BLaER1 treated with 17β-estradiol and CSF1 and Interleukin-3, amounts not matched to agents 10 nM and 100 nM (cell line): ENCODE results near the gene NEK2.
"Not testable (repeated sequence)": the region's sequence is repeated elsewhere in the genome, so short reads cannot be mapped to it uniquely, and the experiment has no call there.

Experiments used
- H3K27ac ChIP-seq, 11 experiments: shearing (Covaris generic); formaldehyde crosslinking; 2 replicates each; pipeline ENCODE4 v1.8.1; 2022
- H3K27me3 ChIP-seq, 11 experiments: shearing (Covaris generic); formaldehyde crosslinking; 2 replicates each; pipeline ENCODE4 v1.8.1; 2022
- H3K36me3 ChIP-seq, 11 experiments: shearing (Covaris generic); formaldehyde crosslinking; 2 replicates each; pipeline ENCODE4 v1.8.1; 2022
- H3K4me1 ChIP-seq, 10 experiments: shearing (Covaris generic); formaldehyde crosslinking; 2 replicates each; pipeline ENCODE4 v1.8.1; 2022
- H3K4me2 ChIP-seq, 11 experiments: shearing (Covaris generic); formaldehyde crosslinking; 2 replicates each; pipeline ENCODE4 v1.8.1; 2022
- H3K4me3 ChIP-seq, 10 experiments: shearing (Covaris generic); formaldehyde crosslinking; 2 replicates each; pipeline ENCODE4 v1.8.1; 2022
- H3K9ac ChIP-seq, 11 experiments: shearing (Covaris generic); formaldehyde crosslinking; 2 replicates each; pipeline ENCODE4 v1.8.1; 2022
- H3K9me3 ChIP-seq, 11 experiments: shearing (Covaris generic); formaldehyde crosslinking; replicated peaks in 1 of 11; 2 replicates each; pipeline ENCODE4 v1.8.1; 2022
- H4K20me1 ChIP-seq, 11 experiments: shearing (Covaris generic); formaldehyde crosslinking; 2 replicates each; pipeline ENCODE4 v1.8.1; 2022
- Cebpa-rat ChIP-seq, 11 experiments: shearing (Covaris generic); IDR thresholded peaks; 2 replicates each; pipeline ENCODE4 v1.8.1; 2022

The NEK2 gene

DNA sequence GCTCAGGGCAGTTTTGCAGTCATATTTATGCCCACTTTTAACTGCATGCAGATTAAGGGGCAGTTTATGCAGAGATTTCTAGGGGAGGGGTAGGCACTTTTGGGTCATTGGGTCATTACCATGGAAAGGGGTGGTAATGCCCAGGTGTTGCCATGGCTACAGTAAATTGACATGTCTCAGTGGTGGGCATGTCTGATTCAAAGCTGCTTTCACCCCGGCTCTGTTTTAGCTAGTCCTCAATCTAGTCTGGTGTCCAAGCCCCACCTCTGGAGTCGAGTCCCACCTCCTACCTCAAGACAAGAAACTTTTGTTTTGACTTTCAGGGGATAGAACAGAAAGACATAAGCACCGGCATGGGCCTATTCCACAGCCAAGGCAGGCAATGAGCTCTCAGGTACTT, 8.9 kb upstream of the NEK2 start:
- no peaks in the 10 kb centered on the region for H3K36me3 ChIP-seq
- no peak for TF ChIP-seq Cebpa-rat (IDR thresholded peaks at IDR 0.05)
- no peak overlapping the region for H3K4me3 ChIP-seq
- H3K4me1 ChIP-seq = peaks cover 4 to 14% (median 7%) of the 10 kb centered on the region in 10 experiments; a peak in 17 of 20 replicates
- no peak overlapping the region for H3K4me2 ChIP-seq
- H3K27ac ChIP-seq = no peak overlapping the region
- H4K20me1 ChIP-seq = no peaks in the 10 kb centered on the region
- H3K27me3 ChIP-seq = no peaks in the 10 kb centered on the region
- no peak overlapping the region for H3K9ac ChIP-seq
- H3K9me3 ChIP-seq = no peaks in the 10 kb centered on the region

DNA sequence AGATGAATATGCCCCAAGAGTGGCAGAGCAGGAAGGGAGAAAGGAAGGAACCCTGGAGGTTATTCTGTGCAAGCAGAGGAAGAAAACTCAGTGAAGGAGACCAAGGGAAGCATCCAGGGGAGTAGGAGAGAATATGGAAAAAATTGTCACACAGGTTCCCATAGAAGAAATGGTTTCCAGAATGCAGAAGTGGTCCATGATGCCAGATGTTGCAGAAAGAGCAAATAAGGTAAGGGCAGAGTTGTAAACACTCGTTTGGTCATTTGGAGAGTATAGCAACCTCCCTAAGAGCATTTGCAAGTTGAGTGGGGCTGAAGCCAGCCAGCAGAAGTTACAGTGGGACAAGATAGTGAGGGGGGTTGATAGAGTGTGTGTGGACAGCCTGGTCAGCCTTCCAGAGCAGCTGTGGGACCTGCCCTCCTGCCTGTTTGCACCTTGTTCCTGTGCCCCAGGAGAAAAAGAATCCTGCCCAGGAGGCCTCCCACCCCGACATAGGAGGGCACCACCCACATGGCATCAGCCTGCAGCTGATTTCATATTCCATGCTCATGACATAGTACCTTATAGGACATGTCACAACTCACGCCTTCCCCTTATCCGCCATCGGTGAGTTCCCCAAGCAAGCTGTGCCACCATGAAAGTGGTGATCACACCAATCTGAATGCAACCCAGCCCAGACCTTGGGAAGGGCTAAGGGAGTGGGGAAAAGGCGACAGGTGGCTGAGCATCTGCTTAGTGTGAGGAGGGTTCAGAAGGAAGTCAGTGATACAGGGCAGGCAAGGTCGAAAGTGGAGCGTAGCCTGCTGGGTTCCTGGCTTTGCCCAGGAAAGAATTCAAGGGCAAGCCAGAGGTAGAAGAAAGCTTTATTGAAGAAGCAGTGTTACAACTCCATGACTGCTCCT, 8.2 kb upstream of the NEK2 start:
- H3K36me3 ChIP-seq = no peaks in the 10 kb centered on the region
- no peak for TF ChIP-seq Cebpa-rat (IDR thresholded peaks at IDR 0.05)
- no peak overlapping the region for H3K4me3 ChIP-seq

DNA sequence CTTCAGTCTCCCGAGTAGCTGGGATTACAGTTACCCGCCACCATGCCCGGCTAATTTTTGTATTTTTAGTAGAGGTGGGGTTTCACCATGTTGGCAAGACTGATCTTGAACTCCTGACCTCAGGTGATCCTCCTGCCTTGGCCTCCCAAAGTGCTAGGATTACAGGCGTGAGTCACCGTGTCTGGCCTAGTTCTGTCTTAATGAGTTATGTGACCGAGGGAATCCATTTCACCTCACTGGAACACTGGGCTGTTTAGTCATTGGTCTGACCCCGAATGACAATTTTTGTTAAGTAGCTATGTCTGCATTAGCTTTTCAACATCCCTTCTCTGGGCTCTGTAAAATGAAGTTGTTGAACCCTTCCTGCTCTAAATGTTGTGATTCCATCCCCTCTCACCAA, 6.8 kb upstream of the NEK2 start:
- H3K27ac ChIP-seq, H3K27me3 ChIP-seq, H3K9me3 ChIP-seq, H3K36me3 ChIP-seq, H3K4me3 ChIP-seq, H4K20me1 ChIP-seq, H3K9ac ChIP-seq, H3K4me2 ChIP-seq: not testable (repeated sequence)
- H3K4me1 ChIP-seq = peaks cover 4 to 18% (median 10%) of the 10 kb centered on the region in 10 experiments; a peak in 17 of 20 replicates

More for the DNA sequence above, 8.2 kb upstream of the NEK2 start:
- no peaks in the 10 kb centered on the region for H4K20me1 ChIP-seq
- H3K27me3 ChIP-seq = no peaks in the 10 kb centered on the region
- H3K4me2 ChIP-seq = no peak overlapping the region
- no peaks in the 10 kb centered on the region for H3K9me3 ChIP-seq
- no peak overlapping the region for H3K27ac ChIP-seq
- peaks cover 4 to 14% (median 7%) of the 10 kb centered on the region in 10 experiments; a peak in 17 of 20 replicates for H3K4me1 ChIP-seq
- no peak overlapping the region for H3K9ac ChIP-seq

DNA sequence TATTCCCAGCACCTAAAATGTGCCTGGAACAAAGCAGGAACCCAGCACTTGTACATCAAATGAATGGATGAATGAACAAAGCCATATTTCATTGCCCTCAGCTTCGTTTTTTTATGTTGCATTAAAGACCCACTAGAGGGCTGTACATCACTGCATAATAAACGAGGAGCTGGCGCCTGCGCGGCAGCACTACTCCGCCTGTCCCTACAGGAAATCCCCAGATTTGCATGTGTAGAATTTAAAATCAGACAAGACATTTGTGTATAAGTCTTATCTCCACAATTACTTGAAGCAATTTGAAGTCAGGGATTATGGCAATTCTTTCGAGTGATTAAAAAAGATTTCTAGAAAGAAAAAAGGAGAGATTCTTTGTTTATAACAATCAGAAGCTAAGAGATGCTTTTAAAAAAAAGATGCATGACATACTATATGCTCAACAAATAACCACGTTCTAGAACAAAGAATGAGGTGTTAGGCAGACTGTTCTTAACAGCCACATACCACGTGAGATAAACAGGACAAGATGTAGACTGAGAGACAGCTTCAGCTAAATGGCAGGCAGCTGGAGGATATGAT, 5.4 kb upstream of the NEK2 start:
- H3K4me2 ChIP-seq = peak overlapping the region in 2 of 11 experiments; percentile 6 to 26; a peak in 1 of 22 replicates

DNA sequence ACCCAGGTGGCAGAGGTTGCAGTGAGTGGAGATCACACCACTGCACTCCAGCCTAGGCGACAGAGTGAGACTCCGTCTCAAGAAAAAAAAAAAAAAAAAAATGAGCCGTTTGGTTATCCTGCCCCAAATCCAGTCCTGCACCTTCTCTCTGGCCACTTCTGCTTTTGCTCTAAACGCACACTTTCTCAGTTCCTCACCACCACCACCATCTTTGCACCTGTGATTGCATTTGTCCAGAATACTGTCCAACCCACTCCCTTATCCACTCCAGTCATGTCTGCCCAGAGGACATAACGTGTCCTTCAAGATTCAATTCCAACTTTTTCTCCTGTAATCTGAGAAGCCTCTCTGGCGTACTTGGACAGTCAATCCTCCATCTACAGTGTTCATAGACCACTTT, 2.2 kb upstream of the NEK2 start:
- Histone ChIP-seq H3K4me1 (peaks cover 13 to 50% (median 31%) of the 10 kb centered on the region in 10 experiments), H3K9me3 (no peaks in the 10 kb centered on the region), H4K20me1 (no peaks in the 10 kb centered on the region), H3K4me3 (no peak overlapping the region), H3K9ac (no peak overlapping the region), H3K27ac (no peak overlapping the region), H3K27me3 (no peaks in the 10 kb centered on the region), H3K36me3 (peaks cover 0 to 14% (median 10%) of the 10 kb centered on the region in 11 experiments; a peak in 14 of 22 replicates), H3K4me2 (no peak overlapping the region)
- TF ChIP-seq Cebpa-rat (IDR thresholded peaks at IDR 0.05) = no peak

More for the DNA sequence above, 5.4 kb upstream of the NEK2 start:
- Histone ChIP-seq H3K4me1 (peaks cover 4 to 23% (median 13%) of the 10 kb centered on the region in 10 experiments; a peak in 19 of 20 replicates), H3K27me3 (no peaks in the 10 kb centered on the region), H3K4me3 (no peak overlapping the region), H3K9me3 (no peaks in the 10 kb centered on the region), H3K36me3 (no peaks in the 10 kb centered on the region), H4K20me1 (no peaks in the 10 kb centered on the region), H3K27ac (0 out of 22 replicates have a peak overlapping the region, but pooled peaks of 1 of the 11 experiments have one; percentile 21), H3K9ac (0 out of 22 replicates have a peak overlapping the region, but pooled peaks of 1 of the 11 experiments have one; percentile 27)
- TF ChIP-seq Cebpa-rat (IDR thresholded peaks at IDR 0.05) = no peak

DNA sequence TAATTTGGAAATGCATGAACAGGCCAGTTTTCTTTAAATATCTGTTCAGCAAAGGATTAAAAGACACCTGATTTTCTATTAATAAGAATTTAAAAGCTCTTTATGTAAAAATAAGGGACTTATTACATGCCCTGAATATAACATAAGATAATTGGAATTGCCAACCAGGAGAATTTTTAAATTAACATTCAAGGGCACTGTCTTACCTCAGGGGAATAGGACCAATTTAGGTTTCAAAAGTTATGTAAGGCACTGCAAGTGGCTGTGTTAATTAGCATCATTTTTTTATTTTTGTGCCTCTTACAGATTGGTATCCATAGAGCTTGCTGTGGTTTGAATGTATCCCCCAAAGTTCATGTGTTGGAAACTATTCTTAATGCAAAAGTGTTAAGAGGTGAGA, 1.3 kb upstream of the NEK2 start:
- no peak overlapping the region for H3K4me2 ChIP-seq
- peaks cover 0 to 19% (median 14%) of the 10 kb centered on the region in 11 experiments; a peak in 14 of 22 replicates for H3K36me3 ChIP-seq
- no peak overlapping the region for H3K9ac ChIP-seq
- H4K20me1 ChIP-seq = no peaks in the 10 kb centered on the region
- H3K27ac ChIP-seq = no peak overlapping the region
- H3K9me3 ChIP-seq = no peaks in the 10 kb centered on the region
- no peak for TF ChIP-seq Cebpa-rat (IDR thresholded peaks at IDR 0.05)
- H3K4me3 ChIP-seq = no peak overlapping the region
- peaks cover 13 to 55% (median 34%) of the 10 kb centered on the region in 10 experiments for H3K4me1 ChIP-seq
- no peaks in the 10 kb centered on the region for H3K27me3 ChIP-seq

DNA sequence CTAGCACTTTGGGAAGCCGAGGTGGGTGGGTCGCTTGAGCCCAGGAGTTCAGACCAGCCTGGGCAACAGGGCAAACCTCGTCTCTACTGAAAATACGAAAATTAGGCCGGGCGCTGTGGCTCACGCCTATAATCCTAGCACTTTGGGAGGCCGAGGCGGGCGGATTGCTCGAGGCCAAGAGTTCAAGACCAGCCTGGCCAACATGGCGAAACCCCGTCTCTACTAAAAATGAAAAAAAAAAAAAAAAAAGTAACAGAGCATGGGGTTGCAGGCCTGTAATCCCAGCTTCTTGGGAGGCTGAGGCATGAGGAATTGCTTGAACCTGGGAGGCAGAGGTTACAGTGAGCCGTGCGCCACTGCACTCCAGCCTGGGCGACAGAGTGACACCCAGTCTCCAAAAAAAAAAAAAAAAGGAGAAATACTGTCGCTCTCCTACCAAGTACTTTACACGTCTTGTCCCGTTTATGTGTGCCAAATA, 724 bp upstream of the NEK2 start:
- H3K9me3 ChIP-seq = no peaks in the 10 kb centered on the region
- peak overlapping the region; percentile 72 to 90 (median 81) for H3K4me3 ChIP-seq
- H3K9ac ChIP-seq = peak overlapping the region in 9 of 11 experiments; percentile 75 to 85 (median 84); a peak in 13 of 22 replicates
- no peak for TF ChIP-seq Cebpa-rat (IDR thresholded peaks at IDR 0.05)
- no peaks in the 10 kb centered on the region for H4K20me1 ChIP-seq
- peaks cover 12 to 55% (median 33%) of the 10 kb centered on the region in 10 experiments for H3K4me1 ChIP-seq
- H3K4me2 ChIP-seq = peak overlapping the region; percentile 80 to 97 (median 91)
- H3K27ac ChIP-seq = peak overlapping the region in 5 of 11 experiments; percentile 30 to 84 (median 79); a peak in 8 of 22 replicates
- no peaks in the 10 kb centered on the region for H3K27me3 ChIP-seq
- peaks cover 0 to 23% (median 18%) of the 10 kb centered on the region in 11 experiments; a peak in 17 of 22 replicates for H3K36me3 ChIP-seq

DNA sequence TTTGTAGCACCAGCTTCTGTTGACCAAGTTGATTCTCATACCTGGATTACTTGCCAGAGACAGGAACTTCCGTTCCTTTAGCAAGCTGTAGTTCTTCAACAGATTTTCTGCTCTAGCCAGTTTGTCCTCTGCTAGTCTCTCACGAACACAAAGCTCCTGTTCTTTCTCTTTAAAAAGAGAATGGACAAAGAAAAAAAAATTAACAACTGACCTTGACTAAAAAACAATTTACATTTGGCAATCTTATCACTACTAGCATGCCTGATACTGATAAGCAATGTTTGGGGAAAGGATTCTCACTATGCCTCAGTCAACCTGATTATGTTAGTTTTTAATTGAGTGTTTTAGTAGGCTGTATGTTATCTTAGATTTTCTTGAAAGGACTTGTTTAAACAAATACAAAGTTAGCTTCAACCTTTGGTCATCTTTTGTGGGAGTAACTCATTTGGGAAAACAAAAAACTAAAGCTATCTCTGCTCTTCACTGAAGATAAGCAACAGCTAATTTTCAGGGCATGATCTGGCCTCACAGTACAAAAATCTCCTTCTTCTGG, 8.3 kb downstream of the NEK2 start:
- H3K27ac ChIP-seq = no peak overlapping the region
- H3K9me3 ChIP-seq = no peaks in the 10 kb centered on the region
- no peaks in the 10 kb centered on the region for H3K27me3 ChIP-seq
- peaks cover 0 to 1% (median 0%) of the 10 kb centered on the region in 10 experiments; a peak in 1 of 20 replicates for H3K4me1 ChIP-seq
- no peak overlapping the region for H3K9ac ChIP-seq
- no peak overlapping the region for H3K4me2 ChIP-seq
- no peak overlapping the region for H3K4me3 ChIP-seq
- H3K36me3 ChIP-seq = peaks cover 12 to 95% (median 85%) of the 10 kb centered on the region in 11 experiments
- H4K20me1 ChIP-seq = no peaks in the 10 kb centered on the region
- TF ChIP-seq Cebpa-rat (IDR thresholded peaks at IDR 0.05) = no peak

DNA sequence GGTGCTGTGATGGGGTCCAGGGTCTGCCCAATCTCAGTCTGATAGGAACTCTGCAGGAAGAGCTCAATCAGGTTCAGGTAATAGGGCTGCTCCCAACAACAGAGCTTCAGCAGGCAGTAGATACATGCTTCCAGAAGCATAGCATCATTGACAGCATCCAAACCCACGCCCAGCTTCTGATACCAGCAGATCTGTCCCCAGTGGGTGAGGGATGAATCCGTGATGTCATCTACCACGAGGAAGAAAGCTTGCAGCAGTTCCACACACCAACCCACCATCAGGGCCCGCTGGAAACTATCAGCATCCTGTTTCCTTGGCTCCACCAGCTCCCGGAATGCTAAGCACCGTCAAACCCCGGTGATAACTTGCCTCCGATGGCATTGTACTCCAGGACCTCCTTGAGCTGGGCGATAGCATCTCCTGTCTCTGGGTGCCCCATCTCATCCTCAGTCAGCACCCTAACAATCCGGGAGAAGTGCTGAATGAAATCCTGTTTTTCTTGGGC, 14.7 kb downstream of the NEK2 start:
- no peak overlapping the region for H3K4me2 ChIP-seq

More for the DNA sequence above, 14.7 kb downstream of the NEK2 start:
- no peak overlapping the region for H3K9ac ChIP-seq
- H3K36me3 ChIP-seq = peaks cover 0 to 39% (median 34%) of the 10 kb centered on the region in 11 experiments; a peak in 19 of 22 replicates
- H3K27me3 ChIP-seq = no peaks in the 10 kb centered on the region
- no peaks in the 10 kb centered on the region for H3K9me3 ChIP-seq
- H3K27ac ChIP-seq = no peak overlapping the region
- no peaks in the 10 kb centered on the region for H3K4me1 ChIP-seq
- TF ChIP-seq Cebpa-rat (IDR thresholded peaks at IDR 0.05) = no peak
- 0 out of 22 replicates have a peak, but pooled peaks cover 0 to 3% (median 0%) of the 10 kb centered on the region in 11 experiments for H4K20me1 ChIP-seq
- no peak overlapping the region for H3K4me3 ChIP-seq
